Naive thymus-derived CD8-positive, alpha-beta T cell (primary cell): ENCODE data around the gene SUPT4H1. TPM values are rescaled to one million over a fixed set of nuclear protein-coding genes. Genes with fewer than 3 reads are reported as not detected.

ENCODE experiments used
- ATAC-seq, 2 donors: fragments of 150-1000 bp; cut with Tn5 transposase in 1 of 2; sonication (Bioruptor Pico), chemical (Tn5 transposase) in 1 of 2; 1 replicate in 1 of 2; 2 replicates in 1 of 2; pipeline ENCODE4 v1.10.0; 2021; ENCODE audit warnings: mild to moderate bottlenecking in 2 of 2, moderate library complexity in 2 of 2
- POLR2A ChIA-PET: fragments of 350-600 bp; sonication (Branson Sonifier 250); formaldehyde crosslinking; loops from one replicate; lab custom pipeline; 2021; ENCODE audit warnings: antibody characterized with exemption; lab: Charles Lee
- DNase-seq, 10 donors: peaks; one replicate each; pipeline versions ENCODE4 v3.0.0 to v3.0.0-alpha.2; 2020 to 2022
- H3K27ac Mint-ChIP-seq, 10 donors: one replicate each; pipeline ENCODE4 v1.8.0; 2020 to 2022; ENCODE audit warnings: mild to moderate bottlenecking in 10 of 10, mixed read lengths in 10 of 10, moderate library complexity in 4 of 10, inconsistent platforms in 1 of 10
- H3K27me3 Mint-ChIP-seq, 5 donors: one replicate each; pipeline ENCODE4 v1.8.0; 2021 to 2022; ENCODE audit warnings: mixed read lengths in 5 of 5
- H3K36me3 Mint-ChIP-seq, 3 donors: one replicate each; pipeline ENCODE4 v1.8.0; 2020 to 2022; ENCODE audit warnings: mixed read lengths in 3 of 3, mild to moderate bottlenecking in 2 of 3, inconsistent platforms in 1 of 3
- H3K4me1 Mint-ChIP-seq, 4 donors: one replicate each; pipeline ENCODE4 v1.8.0; 2021 to 2022; ENCODE audit warnings: mixed read lengths in 4 of 4
- H3K4me3 Mint-ChIP-seq, 10 donors: one replicate each; pipeline ENCODE4 v1.8.0; 2020 to 2022; ENCODE audit warnings: mild to moderate bottlenecking in 10 of 10, mixed read lengths in 10 of 10, moderate library complexity in 6 of 10, inconsistent platforms in 1 of 10
- H3K9me3 Mint-ChIP-seq, 9 donors: one replicate each; pipeline ENCODE4 v1.8.0; 2020 to 2022; ENCODE audit warnings: mixed read lengths in 9 of 9, mild to moderate bottlenecking in 3 of 9, inconsistent platforms in 1 of 9, moderate library complexity in 1 of 9
- polyA plus RNA-seq, 3 donors: library from polyadenylated mRNA; unstranded; fragments of 300-500 nt; fragmentation: Illumina TruSeq; gene quantifications; one replicate each; pipeline ENCODE4 v1.2.3, GENCODE V29; 2021
- total RNA-seq, 8 experiments: library from RNA in 2 of 8; stranded (reverse) in 2 of 8; gene quantifications; one replicate each; pipeline ENCODE4 v1.2.3 and lab custom pipeline; 2021 to 2026

The SUPT4H1 gene
- total and polyA plus RNA-seq, 5 experiments from 2014 or later = 58.2 to 97.4 (median 65.9) TPM

DNA sequence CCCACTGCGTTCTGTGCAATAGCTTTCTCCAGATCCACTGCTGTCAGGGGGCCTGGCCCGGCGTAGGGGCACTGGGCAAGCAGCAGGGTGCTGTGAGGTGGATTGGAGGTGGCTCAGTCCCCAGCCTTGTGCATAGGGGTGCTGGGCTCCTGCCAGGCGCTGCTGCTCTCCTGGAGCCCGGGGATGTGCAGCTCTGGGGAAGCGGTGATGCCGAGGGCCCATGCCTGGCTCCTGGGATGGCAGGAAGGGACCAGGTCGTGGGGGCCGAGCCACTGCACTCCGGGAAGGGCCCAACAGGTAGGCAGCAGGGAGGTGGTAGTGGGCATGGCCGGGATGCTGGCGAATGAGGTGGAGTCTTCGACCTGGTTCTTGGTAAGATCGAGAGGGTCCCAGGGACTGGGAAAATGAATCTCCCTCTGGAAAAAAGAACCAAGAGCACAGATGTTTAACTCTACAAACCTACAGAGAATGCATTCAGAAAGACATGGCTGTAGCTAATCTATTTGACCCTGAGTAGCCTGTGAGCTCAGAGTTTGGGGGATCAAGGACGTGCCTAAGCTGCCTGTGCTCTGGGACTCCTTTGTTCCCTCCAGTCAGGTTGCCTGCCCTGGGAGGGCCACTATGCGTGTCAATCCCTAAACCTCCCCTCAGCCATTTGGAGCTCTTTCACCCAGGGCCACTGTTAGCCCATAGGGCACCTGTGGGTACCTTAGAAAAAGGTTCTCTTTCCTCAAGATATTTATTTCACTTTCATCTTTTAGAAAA is 6.6 kb upstream of the SUPT4H1 start:
- ATAC-seq (no peak), DNase-seq (no peak)
- Mint-ChIP-seq H3K27ac (peak overlapping the region in 1 of 10 donors; percentile 56), H3K4me3 (no peak overlapping the region), H3K27me3 (no peaks in the 10 kb centered on the region), H3K9me3 (no peaks in the 10 kb centered on the region), H3K4me1 (peaks cover 16 to 34% (median 28%) of the 10 kb centered on the region in 4 donors), H3K36me3 (peaks cover 0 to 23% (median 0%) of the 10 kb centered on the region in 3 donors)
- POLR2A ChIA-PET = interaction anchor here (12.6 kb wide), 1 partner anchor 31 kb away, joined by 709 read pairs; the partner anchor contains the start of gene TSPOAP1

DNA sequence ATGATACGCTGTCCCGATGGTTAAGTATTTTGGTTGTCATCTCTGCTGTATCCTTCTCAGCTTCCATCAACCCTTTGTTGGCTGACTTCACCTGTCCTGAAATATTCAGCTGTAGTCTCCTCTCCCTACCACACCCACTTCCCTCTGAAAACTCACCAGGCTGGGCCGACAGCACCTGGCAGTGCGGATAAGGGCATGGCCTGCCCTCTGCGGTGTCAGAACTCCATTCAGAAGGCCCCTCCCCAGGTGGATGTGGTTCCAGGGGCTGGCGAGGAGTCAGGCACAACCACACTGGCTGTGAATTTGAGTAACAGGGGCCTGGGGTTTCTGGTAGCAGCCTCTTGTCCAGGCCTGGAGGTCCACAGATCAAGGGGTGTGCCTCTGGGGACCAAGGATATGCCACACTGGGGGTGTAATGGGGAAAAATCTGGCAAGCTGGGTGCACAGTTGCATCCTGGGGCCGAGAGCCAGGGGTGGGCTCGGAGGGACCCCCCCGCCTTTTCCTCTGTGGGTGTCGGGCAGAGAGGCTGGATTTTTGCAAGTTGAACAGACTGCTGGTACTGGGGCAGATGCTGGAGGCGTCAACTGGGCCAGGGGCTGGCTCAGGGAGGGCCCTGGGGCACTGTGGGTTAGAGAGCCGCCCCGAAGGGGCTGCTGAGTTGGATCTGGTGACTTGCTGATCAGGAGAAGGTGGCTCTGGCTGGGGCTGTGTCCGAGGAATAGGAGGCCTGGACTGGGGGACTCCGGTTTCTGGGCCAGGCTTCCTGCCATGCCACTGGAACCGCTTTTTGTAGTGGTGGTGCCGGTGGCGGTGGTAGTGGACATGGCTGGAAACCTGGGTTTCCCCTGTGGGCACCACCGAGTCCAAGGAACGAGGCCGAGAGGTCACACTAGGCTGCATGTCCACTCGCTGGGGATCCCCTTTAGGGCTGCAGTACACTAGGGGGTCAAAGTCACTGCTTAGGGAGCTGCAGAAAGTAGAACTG is 5.6 kb upstream of the SUPT4H1 start:
- Mint-ChIP-seq H3K9me3 (no peaks in the 10 kb centered on the region), H3K36me3 (peaks cover 0 to 17% (median 0%) of the 10 kb centered on the region in 3 donors), H3K27me3 (no peaks in the 10 kb centered on the region), H3K4me1 (peaks cover 26 to 41% (median 34%) of the 10 kb centered on the region in 4 donors), H3K4me3 (no peak overlapping the region), H3K27ac (peak overlapping the region in 3 of 10 donors; percentile 38 to 79 (median 58))
- DNase-seq (no peak), ATAC-seq (no peak)
- POLR2A ChIA-PET = interaction anchor here (0.7 to 12.6 kb wide), 2 partner anchors 30 to 1216 kb away, joined by 6 to 709 read pairs; partner anchors contain the start of gene TSPOAP1

DNA sequence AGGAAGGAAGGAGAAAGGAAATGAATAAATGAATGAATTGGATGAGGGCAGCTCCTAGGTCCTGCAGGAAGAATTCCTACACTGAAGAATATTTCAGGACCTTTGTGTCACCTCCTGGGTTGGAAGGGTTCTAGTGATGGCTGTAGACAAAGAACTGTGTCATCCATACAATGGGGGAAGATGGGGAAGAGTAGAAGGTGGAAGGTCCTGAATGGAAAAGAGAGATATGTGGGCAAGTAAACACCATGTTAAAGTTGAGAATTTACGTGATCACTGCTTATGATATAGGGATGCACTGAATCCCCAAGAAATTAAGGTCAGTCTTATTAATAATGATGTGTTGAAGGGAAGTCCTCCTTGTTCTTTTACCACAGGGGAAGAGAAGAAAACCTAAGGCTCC is 4.2 kb upstream of the SUPT4H1 start:
- POLR2A ChIA-PET = interaction anchor here (0.7 to 12.6 kb wide), 6 partner anchors 8 to 131 kb away, joined by 3 to 709 read pairs (median 4); partner anchors contain the start of genes HSF5 and TSPOAP1
- ATAC-seq = no peak
- Mint-ChIP-seq H3K27me3 (no peaks in the 10 kb centered on the region), H3K4me1 (peaks cover 32 to 48% (median 42%) of the 10 kb centered on the region in 4 donors), H3K27ac (peak overlapping the region in 3 of 10 donors; percentile 14 to 61 (median 51)), H3K4me3 (no peak overlapping the region), H3K9me3 (no peaks in the 10 kb centered on the region), H3K36me3 (peaks cover 0 to 18% (median 0%) of the 10 kb centered on the region in 3 donors)
- no peak for DNase-seq

DNA sequence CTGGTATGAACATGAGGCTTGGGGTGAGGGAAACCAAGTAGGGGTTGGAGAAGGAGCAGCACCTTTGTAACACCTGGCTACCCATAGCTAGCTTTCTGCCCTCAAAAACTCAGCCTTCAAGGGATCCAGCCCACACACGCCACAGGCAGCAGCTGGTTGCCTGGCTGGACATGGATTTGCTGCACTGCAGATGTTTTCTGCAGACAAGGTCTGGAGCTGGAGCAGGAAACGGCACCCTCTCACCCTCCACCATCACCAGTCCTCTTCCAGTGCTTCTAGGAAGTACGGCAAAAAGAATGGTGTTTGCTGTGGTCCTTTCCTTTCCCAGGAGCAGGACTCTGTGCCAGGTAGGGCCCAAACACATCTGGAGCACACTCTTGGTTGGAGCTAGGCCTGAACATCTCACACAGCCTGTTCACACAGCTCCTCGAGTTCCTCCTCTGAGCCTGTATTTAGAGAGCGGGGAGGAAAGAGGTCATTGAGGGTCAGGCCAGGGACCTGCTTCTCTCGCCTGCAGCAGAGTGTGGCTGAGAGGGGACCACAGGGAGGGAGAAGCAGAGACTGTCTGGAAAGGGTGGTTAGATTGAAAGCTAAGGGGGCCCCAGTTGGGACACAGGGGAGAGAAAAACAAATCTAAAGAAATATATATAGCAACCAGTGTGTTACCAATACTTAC is 2.7 kb upstream of the SUPT4H1 start:
- DNase-seq (no peak), ATAC-seq (no peak)
- POLR2A ChIA-PET = interaction anchor here (0.6 to 12.6 kb wide), 5 partner anchors 9 to 525 kb away, joined by 3 to 709 read pairs (median 17); partner anchors contain the start of genes RNF43 and TSPOAP1
- Mint-ChIP-seq H3K27me3 (no peaks in the 10 kb centered on the region), H3K9me3 (no peaks in the 10 kb centered on the region), H3K4me3 (no peak overlapping the region), H3K36me3 (peaks cover under 1 to 26% (median 2%) of the 10 kb centered on the region in 3 donors), H3K4me1 (peaks cover 29 to 53% (median 47%) of the 10 kb centered on the region in 4 donors), H3K27ac (peak overlapping the region; percentile 61 to 100 (median 92))

DNA sequence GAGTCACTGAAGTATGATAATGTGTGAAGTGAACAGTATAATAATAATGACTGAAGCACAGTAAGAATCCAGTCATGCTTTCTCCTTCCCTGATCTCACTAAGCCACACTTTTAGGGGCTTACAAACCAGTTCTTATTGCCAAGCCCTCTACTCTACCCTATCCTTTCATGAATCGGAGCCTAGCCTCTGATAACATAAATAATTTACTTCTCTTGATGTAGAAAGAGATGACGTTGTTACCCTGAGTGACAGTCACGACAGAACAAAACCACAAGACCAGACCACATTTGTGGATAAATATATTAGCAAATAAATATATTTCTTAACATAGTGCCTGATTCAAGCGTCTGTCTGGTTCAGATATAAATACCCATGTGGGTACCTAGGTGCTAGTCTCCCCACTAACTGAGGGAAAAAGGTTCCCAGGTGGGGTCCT is 1.4 kb upstream of the SUPT4H1 start:
- Mint-ChIP-seq H3K36me3 (peaks cover 5 to 39% (median 7%) of the 10 kb centered on the region in 3 donors), H3K4me1 (peaks cover 36 to 64% (median 58%) of the 10 kb centered on the region in 4 donors), H3K9me3 (no peaks in the 10 kb centered on the region), H3K4me3 (peak overlapping the region; percentile 91 to 100 (median 100)), H3K27me3 (no peaks in the 10 kb centered on the region), H3K27ac (peak overlapping the region; percentile 92 to 100 (median 97))
- POLR2A ChIA-PET = interaction anchor here (1.1 to 12.6 kb wide), 9 partner anchors 7 to 135 kb away, joined by 3 to 709 read pairs (median 17); partner anchors contain the start of genes HSF5, RNF43 and TSPOAP1
- DNase-seq (peak in 1 of 10 donors; percentile 5), ATAC-seq (no peak)

DNA sequence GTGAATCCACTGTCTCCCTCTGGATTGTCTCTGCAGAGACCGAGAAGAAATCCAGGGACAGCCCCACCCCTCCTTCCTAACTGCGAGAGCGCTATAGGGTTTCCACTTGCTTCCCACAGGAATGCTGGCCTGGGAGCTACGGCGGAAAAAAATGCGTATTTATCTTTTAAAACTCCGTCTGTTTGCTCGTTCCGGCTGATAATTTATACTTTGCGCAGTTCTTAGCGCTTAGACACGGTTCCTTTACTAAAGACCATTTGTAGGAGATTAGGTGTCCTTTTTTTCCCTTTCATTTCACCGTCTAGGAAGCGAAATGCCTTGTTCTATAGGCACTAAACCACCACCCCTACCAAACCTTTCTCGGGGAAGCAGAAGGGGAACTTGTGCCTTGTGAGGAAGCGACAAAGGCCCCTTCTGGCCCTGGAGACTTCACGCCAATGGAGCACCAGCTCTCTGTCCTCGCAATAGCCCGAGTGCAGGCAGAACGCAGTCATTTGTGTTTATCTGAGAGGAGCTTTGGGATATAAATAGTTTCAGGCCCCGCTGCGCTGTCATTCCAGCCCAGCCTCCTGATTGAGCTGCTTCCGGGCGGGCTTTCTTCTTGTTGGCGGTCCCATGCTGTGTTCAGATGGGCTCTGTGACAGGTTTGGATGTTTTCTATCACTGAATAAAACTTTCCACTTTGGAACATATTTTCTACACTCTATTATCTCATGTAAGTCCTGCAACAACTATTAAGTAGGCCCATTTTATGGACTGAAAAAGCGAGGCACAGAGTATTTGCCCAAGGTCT is 791 bp upstream of the SUPT4H1 start:
- H3K27ac Mint-ChIP-seq = peak overlapping the region; percentile 92 to 100 (median 97)
- DNase-seq = peak in 4 of 10 donors; percentile 24 to 37 (median 28)
- H3K4me3 Mint-ChIP-seq = peak overlapping the region; percentile 91 to 100 (median 100)
- no peaks in the 10 kb centered on the region for H3K9me3 Mint-ChIP-seq
- peak in 1 of 2 donors; percentile 1 for ATAC-seq
- peaks cover 38 to 70% (median 64%) of the 10 kb centered on the region in 4 donors for H3K4me1 Mint-ChIP-seq
- POLR2A ChIA-PET = interaction anchor here (0.7 to 12.6 kb wide), 17 partner anchors 8 to 458 kb away, joined by 3 to 709 read pairs (median 5); partner anchors contain the start of genes HSF5, MTMR4, RNF43 and TSPOAP1
- no peaks in the 10 kb centered on the region for H3K27me3 Mint-ChIP-seq
- H3K36me3 Mint-ChIP-seq = peaks cover 5 to 45% (median 7%) of the 10 kb centered on the region in 3 donors

DNA sequence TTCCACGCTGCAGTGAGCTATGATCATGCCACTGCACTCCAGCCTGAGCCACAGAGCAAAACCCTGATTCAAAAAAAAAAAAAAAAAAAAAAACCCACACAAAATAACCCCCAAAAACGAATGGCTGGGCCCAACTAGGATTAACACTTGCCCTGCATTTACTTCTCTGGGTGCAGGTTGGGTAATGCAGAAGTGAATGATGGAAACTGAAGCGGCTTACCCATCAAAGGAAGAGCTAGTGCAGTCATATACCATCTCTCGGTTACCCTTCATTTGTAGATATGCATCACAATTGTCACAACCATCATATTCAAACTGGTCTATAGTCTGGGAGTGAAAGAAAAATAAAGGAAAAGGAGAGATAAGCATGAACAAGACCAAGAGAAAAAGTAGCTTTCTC is 819 bp downstream of the SUPT4H1 start:
- no peaks in the 10 kb centered on the region for H3K9me3 Mint-ChIP-seq
- peak overlapping the region; percentile 97 to 100 (median 99) for H3K27ac Mint-ChIP-seq
- no peak for DNase-seq
- POLR2A ChIA-PET = interaction anchor here (0.7 to 12.6 kb wide), 18 partner anchors 8 to 757 kb away, joined by 3 to 709 read pairs (median 6); partner anchors contain the start of genes HSF5, MTMR4, RNF43 and SRSF1
- no peak for ATAC-seq
- H3K36me3 Mint-ChIP-seq = peaks cover 5 to 59% (median 10%) of the 10 kb centered on the region in 3 donors
- peak overlapping the region; percentile 99 to 100 (median 100) for H3K4me3 Mint-ChIP-seq
- H3K27me3 Mint-ChIP-seq = no peaks in the 10 kb centered on the region
- peaks cover 41 to 84% (median 75%) of the 10 kb centered on the region in 4 donors for H3K4me1 Mint-ChIP-seq

DNA sequence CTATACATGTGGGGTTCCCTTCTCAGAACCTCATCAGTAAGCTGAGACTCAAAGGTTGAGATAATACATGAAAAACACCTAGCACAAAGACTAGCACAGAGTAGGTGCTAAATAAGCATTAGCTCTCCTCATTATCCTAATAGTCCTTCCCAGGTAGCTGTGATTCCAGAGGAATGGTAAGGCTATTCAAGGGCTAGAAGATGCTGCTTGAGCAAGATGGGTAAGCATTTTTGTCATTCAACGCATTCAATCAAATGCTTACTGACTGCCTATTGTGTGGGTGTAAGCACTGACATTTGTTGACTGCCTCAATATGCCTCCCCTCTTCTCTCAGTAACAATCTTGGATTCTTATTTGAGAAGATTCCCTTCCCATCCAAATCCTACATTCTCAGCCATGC is 4.0 kb downstream of the SUPT4H1 start:
- no peak for ATAC-seq
- Mint-ChIP-seq H3K27ac (peak overlapping the region in 7 of 10 donors; percentile 19 to 97 (median 78)), H3K36me3 (peaks cover 5 to 69% (median 13%) of the 10 kb centered on the region in 3 donors), H3K4me3 (peak overlapping the region in 1 of 10 donors; percentile 4), H3K4me1 (peaks cover 36 to 88% (median 83%) of the 10 kb centered on the region in 4 donors), H3K27me3 (no peaks in the 10 kb centered on the region), H3K9me3 (no peaks in the 10 kb centered on the region)
- DNase-seq = no peak
- POLR2A ChIA-PET = interaction anchor here (0.6 to 18.6 kb wide), 2 partner anchors 22 to 121 kb away, joined by 3 to 1631 read pairs; partner anchors contain the start of gene TSPOAP1

DNA sequence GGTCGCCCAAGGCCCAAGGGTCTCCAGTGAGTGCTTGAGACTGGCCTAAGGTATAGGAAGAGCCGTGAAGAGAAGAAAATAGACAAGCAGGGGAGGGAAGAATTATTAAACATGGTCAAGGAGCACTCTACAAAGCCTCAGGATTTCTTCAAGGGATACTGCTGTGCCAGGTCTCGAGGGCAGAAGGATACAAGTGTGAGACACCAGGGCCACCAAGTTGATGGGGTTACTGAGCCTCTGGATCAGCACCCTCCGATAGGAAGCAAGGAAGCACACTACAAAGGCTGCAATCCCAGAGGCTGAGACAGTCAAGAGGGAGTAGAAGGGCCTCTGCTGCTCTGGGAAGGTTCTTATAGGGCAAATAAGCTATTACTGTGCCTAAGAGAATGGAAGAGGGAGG is 6.5 kb downstream of the SUPT4H1 start:
- no peak for DNase-seq
- H3K27ac Mint-ChIP-seq = peak overlapping the region; percentile 78 to 98 (median 95)
- ATAC-seq = no peak
- POLR2A ChIA-PET = interaction anchor here (0.7 to 18.6 kb wide), 5 partner anchors 8 to 142 kb away, joined by 3 to 1631 read pairs (median 5); partner anchors contain the start of genes HSF5, SUPT4H1 and TSPOAP1
- H3K9me3 Mint-ChIP-seq = no peaks in the 10 kb centered on the region
- H3K4me1 Mint-ChIP-seq = peaks cover 33 to 93% (median 88%) of the 10 kb centered on the region in 4 donors
- no peaks in the 10 kb centered on the region for H3K27me3 Mint-ChIP-seq
- H3K4me3 Mint-ChIP-seq = peak overlapping the region in 9 of 10 donors; percentile 4 to 98 (median 85)
- H3K36me3 Mint-ChIP-seq = peaks cover 5 to 67% (median 22%) of the 10 kb centered on the region in 3 donors

DNA sequence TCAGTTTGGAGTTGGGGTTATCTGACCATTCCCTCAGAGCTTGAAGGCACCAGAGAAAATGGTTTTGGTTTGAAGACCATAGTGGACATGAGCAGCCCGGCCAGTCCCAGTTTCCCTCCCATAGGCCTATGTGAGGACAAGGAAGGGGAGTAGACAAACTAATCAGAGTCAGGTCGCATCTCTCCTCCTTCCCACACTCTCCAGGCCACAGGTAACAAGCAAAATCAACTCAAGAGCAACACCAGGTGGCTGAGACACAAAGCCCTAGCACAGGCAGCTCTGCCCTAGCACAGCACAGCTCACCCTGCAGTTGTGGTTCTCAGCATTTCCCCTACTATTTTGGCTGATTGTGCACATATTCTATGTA is 7.2 kb downstream of the SUPT4H1 start:
- Mint-ChIP-seq H3K4me1 (peaks cover 37 to 99% (median 93%) of the 10 kb centered on the region in 4 donors), H3K9me3 (no peaks in the 10 kb centered on the region), H3K36me3 (peaks cover 4 to 67% (median 22%) of the 10 kb centered on the region in 3 donors), H3K27me3 (no peaks in the 10 kb centered on the region), H3K4me3 (peak overlapping the region; percentile 82 to 98 (median 90)), H3K27ac (peak overlapping the region; percentile 78 to 98 (median 95))
- POLR2A ChIA-PET = interaction anchor here (0.6 to 18.6 kb wide), 13 partner anchors 8 to 287 kb away, joined by 3 to 1631 read pairs (median 4); partner anchors contain the start of genes HSF5, RNF43, SUPT4H1 and TSPOAP1
- ATAC-seq (peak; percentile 69 to 80), DNase-seq (peak in 8 of 10 donors; percentile 52 to 85 (median 70))
